GM13977 (cell line): ENCODE data around the gene G6PC1.
"Not testable (repeated sequence)": the region's sequence is repeated elsewhere in the genome, so short reads cannot be mapped to it uniquely, and the experiment has no call there.

Experiments used
- DNase-seq: peaks from one replicate; pipeline ENCODE4 v3.0.0; 2012; ENCODE audit warnings: low spot score
- CTCF ChIP-seq: IDR thresholded peaks from 2 replicates; pipeline ENCODE4 v1.5.1; 2012; ENCODE audit warnings: mild to moderate bottlenecking, control low read depth; ENCODE audit not compliant: insufficient read depth; ENCODE audit errors: extremely low read depth, missing control alignments
- in situ Hi-C: fragments of 300-500 bp; cut with MboI; formaldehyde crosslinking; loops from one replicate; pipeline ENCODE4 v1.12.0; 2022; ENCODE audit warnings: low sequenced_read_pairs, low pct_unique_long_range_greater_than_20kb, mixed read lengths, inconsistent platforms; ENCODE audit not compliant: unreplicated experiment

The G6PC1 gene

GRCh38 chr17:42883802-42884558, 16.6 kb upstream of the G6PC1 start:
- TF ChIP-seq CTCF: no peak
- no peak for DNase-seq
- in situ Hi-C loops: no loop called here

GRCh38 chr17:42885806-42886205, 14.8 kb upstream of the G6PC1 start:
- in situ Hi-C loops, DNase-seq: not testable (repeated sequence)

GRCh38 chr17:42886283-42887176, 14.1 kb upstream of the G6PC1 start:
- in situ Hi-C loops: no loop called here
- DNase-seq: no peak
- no peak for TF ChIP-seq CTCF

- DNase-seq: no peak
- no peak for TF ChIP-seq CTCF
- in situ Hi-C loops: no loop called here
Observed at GRCh38 chr17:42889809-42890208, 10.8 kb upstream of the G6PC1 start.

- no peak for DNase-seq
- in situ Hi-C loops: no loop called here
- TF ChIP-seq CTCF: no peak
Observed at GRCh38 chr17:42891539-42892152, 9.0 kb upstream of the G6PC1 start.

- in situ Hi-C loops: no loop called here
- no peak for TF ChIP-seq CTCF
- DNase-seq: no peak
Observed at GRCh38 chr17:42893359-42893758, 7.2 kb upstream of the G6PC1 start.
